Activated B cell treated with CpG ODN at 0.5 μM for 24 hours (primary cell): ENCODE measurements around the gene CDK6. TPM values are rescaled to one million over a fixed set of nuclear protein-coding genes. Genes with fewer than 3 reads are reported as not detected.

ENCODE experiments used
- ATAC-seq: fragments of 200-7000 bp; cut with Tn5 transposase; one replicate; pipeline ENCODE4 v1.10.0; 2021; ENCODE audit warnings: low read depth, mild to moderate bottlenecking, moderate library complexity
- CTCF ChIA-PET: fragments of 350-600 bp; sonication (Branson Sonifier 250); formaldehyde crosslinking; loops from one replicate; lab custom pipeline; 2021; ENCODE audit warnings: antibody characterized with exemption; lab: Charles Lee
- POLR2A ChIA-PET: fragments of 350-600 bp; sonication (Branson Sonifier 250); formaldehyde crosslinking; loops from one replicate; lab custom pipeline; 2021; ENCODE audit warnings: antibody characterized with exemption; lab: Charles Lee
- DNase-seq: peaks from one replicate; pipeline ENCODE4 v3.0.0; 2022
- H3K27ac Mint-ChIP-seq: one replicate; pipeline ENCODE4 v1.8.0; 2020; ENCODE audit warnings: mixed read lengths
- H3K27me3 Mint-ChIP-seq: one replicate; pipeline ENCODE4 v1.8.0; 2021; ENCODE audit warnings: mixed read lengths
- H3K36me3 Mint-ChIP-seq: one replicate; pipeline ENCODE4 v1.8.0; 2021; ENCODE audit warnings: low read depth, mixed read lengths
- H3K4me1 Mint-ChIP-seq: one replicate; pipeline ENCODE4 v1.8.0; 2021; ENCODE audit warnings: mixed read lengths
- H3K4me3 Mint-ChIP-seq: one replicate; pipeline ENCODE4 v1.8.0; 2020; ENCODE audit warnings: mild to moderate bottlenecking, mixed read lengths
- H3K9me3 Mint-ChIP-seq: one replicate; pipeline ENCODE4 v1.8.0; 2020; ENCODE audit warnings: mixed read lengths
- CTCF ChIP-seq: fragments of 200-600 bp; IDR thresholded peaks from one replicate; pipeline ENCODE4 v1.8.0; 2022; ENCODE audit warnings: antibody characterized with exemption, mild to moderate bottlenecking
- intact Hi-C: fragments of 100-400 bp; cut with micrococcal nuclease; formaldehyde crosslinking; loops from one replicate; pipeline ENCODE4 v1.15.1; 2024
- total RNA-seq: library from RNA; stranded (reverse); gene quantifications from 2 replicates; pipeline ENCODE4 v1.2.3, GENCODE V29; 2022

Gene CDK6
- total RNA-seq, 1 donor from 2014 or later, result 30.5 TPM

DNA sequence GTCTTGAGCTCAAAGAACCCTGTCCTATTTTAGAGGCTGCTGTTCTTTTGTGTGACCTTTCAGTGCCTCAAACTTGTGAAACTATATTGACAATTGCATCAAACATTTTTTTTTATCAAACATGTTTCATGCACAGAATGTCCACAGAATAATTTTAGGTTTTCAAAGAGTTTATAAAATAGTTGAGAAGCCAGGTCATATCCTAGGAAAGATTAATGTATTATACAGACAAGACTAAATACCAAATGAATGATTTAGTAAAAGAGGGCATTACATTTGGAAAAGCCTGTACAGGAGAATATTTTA lies 67.0 kb downstream of the CDK6 start:
- no peak for TF ChIP-seq CTCF
- H3K27ac Mint-ChIP-seq, result no peak overlapping the region
- no peaks in the 10 kb centered on the region for H3K9me3 Mint-ChIP-seq
- POLR2A ChIA-PET, result no interaction called here
- no peak overlapping the region for H3K4me3 Mint-ChIP-seq
- H3K36me3 Mint-ChIP-seq, result peaks cover 9% of the 10 kb centered on the region
- DNase-seq (no peak), ATAC-seq (no peak)
- CTCF ChIA-PET, result no interaction called here
- no peaks in the 10 kb centered on the region for H3K27me3 Mint-ChIP-seq
- H3K4me1 Mint-ChIP-seq, result peaks cover 27% of the 10 kb centered on the region
- intact Hi-C loops, result loop anchor here (5.0 kb wide), 1 partner anchor 63 kb away; no protein-coding TSS in a partner anchor

DNA sequence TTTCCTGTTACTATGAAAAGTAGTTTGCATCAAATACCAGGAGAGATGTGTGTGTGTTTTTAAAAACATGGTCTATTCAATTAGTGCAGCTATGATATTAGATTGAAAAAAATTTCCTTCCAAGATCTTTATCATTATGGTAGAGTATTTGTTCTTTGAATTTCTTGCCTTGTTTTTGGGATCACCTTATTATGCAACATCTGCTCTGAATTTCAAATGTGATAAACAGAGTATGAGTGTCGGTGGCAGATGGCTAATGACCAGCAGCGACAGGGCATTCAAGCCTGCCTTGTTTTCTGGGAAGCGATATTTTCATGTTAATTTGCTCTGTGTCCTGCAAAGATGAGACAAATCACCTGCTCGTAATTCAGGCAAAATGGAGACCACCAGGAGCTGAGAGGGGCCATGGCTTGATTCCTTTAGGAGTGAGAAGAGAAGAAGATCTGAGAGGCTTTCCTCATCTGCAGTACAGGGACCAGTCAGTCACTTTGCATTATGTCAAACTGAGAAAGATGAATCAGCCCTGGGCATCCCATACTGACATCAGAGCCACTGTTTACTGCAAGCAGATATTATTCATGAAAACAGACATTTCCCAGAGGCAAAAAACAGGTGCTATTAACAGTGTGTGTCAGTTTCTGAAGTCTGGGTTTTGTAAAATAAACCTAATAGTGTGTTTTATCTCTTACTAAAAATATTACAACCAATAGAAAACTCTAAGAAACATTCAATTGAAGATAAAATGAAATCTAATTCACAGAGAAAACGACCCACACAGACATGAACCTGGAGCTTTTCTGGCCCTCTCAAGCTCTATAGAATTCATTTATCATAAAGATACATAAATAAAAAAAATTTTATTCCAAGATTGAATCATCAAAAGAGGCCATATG lies 67.6 kb downstream of the CDK6 start:
- POLR2A ChIA-PET, result no interaction called here
- TF ChIP-seq CTCF, result no peak
- CTCF ChIA-PET, result interaction anchor here (0.9 kb wide), 1 partner anchor 64 kb away, joined by 3 read pairs; no protein-coding TSS in a partner anchor
- Mint-ChIP-seq H3K4me1 (peaks cover 27% of the 10 kb centered on the region), H3K27ac (peak overlapping the region; percentile 30), H3K27me3 (no peaks in the 10 kb centered on the region), H3K4me3 (peak overlapping the region; percentile 2), H3K36me3 (peaks cover 9% of the 10 kb centered on the region), H3K9me3 (no peaks in the 10 kb centered on the region)
- ATAC-seq, result peak; percentile 75
- no peak for DNase-seq
- intact Hi-C loops, result loop anchor here (5.0 kb wide), 1 partner anchor 64 kb away; no protein-coding TSS in a partner anchor

GRCh38 chr7:92767437-92767836 lies 68.9 kb downstream of the CDK6 start:
- DNase-seq, result no peak
- Mint-ChIP-seq H3K27me3 (no peaks in the 10 kb centered on the region), H3K4me1 (peaks cover 27% of the 10 kb centered on the region), H3K36me3 (peaks cover 9% of the 10 kb centered on the region), H3K9me3 (no peaks in the 10 kb centered on the region), H3K4me3 (no peak overlapping the region), H3K27ac (no peak overlapping the region)
- CTCF ChIA-PET, result no interaction called here
- no peak for ATAC-seq
- no peak for TF ChIP-seq CTCF
- POLR2A ChIA-PET, result no interaction called here
- intact Hi-C loops, result loop anchor here (5.0 kb wide), 1 partner anchor 65 kb away; no protein-coding TSS in a partner anchor

- Mint-ChIP-seq H3K27ac (no peak overlapping the region), H3K27me3 (no peaks in the 10 kb centered on the region), H3K36me3 (peaks cover 9% of the 10 kb centered on the region), H3K9me3 (no peaks in the 10 kb centered on the region), H3K4me3 (no peak overlapping the region), H3K4me1 (peaks cover 27% of the 10 kb centered on the region)
- POLR2A ChIA-PET, result no interaction called here
- DNase-seq (no peak), ATAC-seq (no peak)
- CTCF ChIA-PET, result interaction anchor here (0.8 kb wide), 1 partner anchor 145 kb away, joined by 3 read pairs; no protein-coding TSS in a partner anchor
- no peak for TF ChIP-seq CTCF
- intact Hi-C loops, result loop anchor here (5.0 kb wide), 1 partner anchor 66 kb away; no protein-coding TSS in a partner anchor
Measured at GRCh38 chr7:92766461-92767003, 69.8 kb downstream of the CDK6 start.

- POLR2A ChIA-PET, result no interaction called here
- Mint-ChIP-seq H3K9me3 (no peaks in the 10 kb centered on the region), H3K27ac (no peak overlapping the region), H3K36me3 (peaks cover 9% of the 10 kb centered on the region), H3K4me1 (peaks cover 27% of the 10 kb centered on the region), H3K4me3 (no peak overlapping the region), H3K27me3 (no peaks in the 10 kb centered on the region)
- ATAC-seq, result no peak
- intact Hi-C loops, result loop anchor here (5.0 kb wide), 1 partner anchor 67 kb away; no protein-coding TSS in a partner anchor
- no peak for DNase-seq
- TF ChIP-seq CTCF, result no peak
- CTCF ChIA-PET, result no interaction called here
Measured at GRCh38 chr7:92765725-92766124, 70.6 kb downstream of the CDK6 start.
